Esophagus muscularis mucosa (tissue), 4 donors: ENCODE measurements around the gene GAS2L1.

Source experiments
- CTCF ChIP-seq, 3 experiments: fragments of 200-600 bp in 2 of 3; fragments of 450-650 bp in 1 of 3; sonication (generic) in 2 of 3; IDR thresholded peaks; one replicate each; pipeline ENCODE4 v1.5.1; 2017 to 2019; ENCODE audit warnings: antibody characterized with exemption in 3 of 3, mild to moderate bottlenecking in 2 of 3, moderate library complexity in 1 of 3
- EP300 ChIP-seq: sonication (generic); formaldehyde crosslinking; IDR thresholded peaks from one replicate; pipeline ENCODE4 v1.6.1; 2017; ENCODE audit warnings: antibody characterized with exemption
- POLR2A ChIP-seq: fragments of 450-650 bp; IDR thresholded peaks from one replicate; pipeline ENCODE4 v1.6.1; 2017; ENCODE audit warnings: antibody characterized with exemption, moderate library complexity, mild to moderate bottlenecking, low read depth
- POLR2AphosphoS5 ChIP-seq, 2 donors: sonication (generic); formaldehyde crosslinking; IDR thresholded peaks; one replicate each; pipeline ENCODE4 v1.6.1; 2017; ENCODE audit warnings: antibody characterized with exemption in 2 of 2

GRCh38 chr22:29332886-29333496 is 26.5 kb downstream of the GAS2L1 start:
- TF ChIP-seq CTCF (IDR thresholded peaks at IDR 0.05) = no peak
- TF ChIP-seq POLR2A = no peak
- no peak for TF ChIP-seq POLR2AphosphoS5 (IDR thresholded peaks at IDR 0.05)
- TF ChIP-seq EP300 = no peak
